ENCODE measurements around the gene MINPP1.
"Not testable (repeated sequence)": the region's sequence is repeated elsewhere in the genome, so short reads cannot be mapped to it uniquely, and the experiment has no call there.

Gene MINPP1, protein sequence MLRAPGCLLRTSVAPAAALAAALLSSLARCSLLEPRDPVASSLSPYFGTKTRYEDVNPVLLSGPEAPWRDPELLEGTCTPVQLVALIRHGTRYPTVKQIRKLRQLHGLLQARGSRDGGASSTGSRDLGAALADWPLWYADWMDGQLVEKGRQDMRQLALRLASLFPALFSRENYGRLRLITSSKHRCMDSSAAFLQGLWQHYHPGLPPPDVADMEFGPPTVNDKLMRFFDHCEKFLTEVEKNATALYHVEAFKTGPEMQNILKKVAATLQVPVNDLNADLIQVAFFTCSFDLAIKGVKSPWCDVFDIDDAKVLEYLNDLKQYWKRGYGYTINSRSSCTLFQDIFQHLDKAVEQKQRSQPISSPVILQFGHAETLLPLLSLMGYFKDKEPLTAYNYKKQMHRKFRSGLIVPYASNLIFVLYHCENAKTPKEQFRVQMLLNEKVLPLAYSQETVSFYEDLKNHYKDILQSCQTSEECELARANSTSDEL

DNA sequence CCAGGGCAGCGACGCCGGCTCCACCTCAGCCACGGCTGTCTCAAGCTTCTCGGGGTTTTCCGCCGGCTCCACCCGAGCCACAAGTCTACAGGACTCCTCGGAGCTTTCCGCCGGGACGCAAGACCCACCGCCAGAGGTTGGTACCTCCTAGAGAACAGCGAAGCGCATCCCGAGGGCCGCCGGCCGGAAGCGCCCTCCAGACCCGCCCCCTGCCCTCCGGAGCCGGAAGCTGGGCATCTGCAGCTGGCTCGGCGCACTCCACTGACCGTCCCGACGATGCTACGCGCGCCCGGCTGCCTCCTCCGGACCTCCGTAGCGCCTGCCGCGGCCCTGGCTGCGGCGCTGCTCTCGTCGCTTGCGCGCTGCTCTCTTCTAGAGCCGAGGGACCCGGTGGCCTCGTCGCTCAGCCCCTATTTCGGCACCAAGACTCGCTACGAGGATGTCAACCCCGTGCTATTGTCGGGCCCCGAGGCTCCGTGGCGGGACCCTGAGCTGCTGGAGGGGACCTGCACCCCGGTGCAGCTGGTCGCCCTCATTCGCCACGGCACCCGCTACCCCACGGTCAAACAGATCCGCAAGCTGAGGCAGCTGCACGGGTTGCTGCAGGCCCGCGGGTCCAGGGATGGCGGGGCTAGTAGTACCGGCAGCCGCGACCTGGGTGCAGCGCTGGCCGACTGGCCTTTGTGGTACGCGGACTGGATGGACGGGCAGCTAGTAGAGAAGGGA, at the start of gene MINPP1:
TSS of gene MINPP1 (plus strand) at position 254 of the 726 bp plus-strand sequence. CDS start at position 277, 23 bp downstream.
- peak; percentile 97 to 98 (median 97) for DNase-seq

DNA sequence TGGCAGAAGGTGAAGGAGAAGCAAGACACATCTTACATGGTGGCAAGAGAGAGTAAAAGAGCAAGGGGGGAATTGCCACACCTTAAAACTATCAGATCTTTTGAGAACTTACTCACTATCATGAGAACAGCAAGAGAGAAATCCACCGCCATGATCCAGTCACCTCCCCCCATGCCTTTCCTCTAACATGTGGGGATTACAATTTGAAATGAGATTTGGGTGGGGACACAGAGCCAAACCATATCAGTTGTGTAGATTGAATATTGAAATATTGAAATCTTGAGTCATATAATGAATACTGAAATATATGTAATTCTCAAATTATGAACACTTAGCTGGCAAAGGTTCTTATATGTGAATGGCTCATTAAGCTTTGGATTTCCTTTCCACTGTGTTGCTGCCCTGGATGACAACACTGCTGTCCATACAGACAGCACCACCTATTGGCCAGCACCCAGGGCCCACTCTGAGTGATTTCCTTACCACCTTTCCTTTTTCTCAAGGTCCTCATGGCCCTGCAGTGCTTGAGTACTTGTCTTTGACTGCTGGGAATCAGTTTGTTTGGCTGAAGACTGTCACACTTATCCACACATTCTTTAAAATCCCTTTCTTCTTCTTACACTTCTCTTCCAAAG, 48.0 kb upstream of the MINPP1 start:
- not testable (repeated sequence) for DNase-seq

DNA sequence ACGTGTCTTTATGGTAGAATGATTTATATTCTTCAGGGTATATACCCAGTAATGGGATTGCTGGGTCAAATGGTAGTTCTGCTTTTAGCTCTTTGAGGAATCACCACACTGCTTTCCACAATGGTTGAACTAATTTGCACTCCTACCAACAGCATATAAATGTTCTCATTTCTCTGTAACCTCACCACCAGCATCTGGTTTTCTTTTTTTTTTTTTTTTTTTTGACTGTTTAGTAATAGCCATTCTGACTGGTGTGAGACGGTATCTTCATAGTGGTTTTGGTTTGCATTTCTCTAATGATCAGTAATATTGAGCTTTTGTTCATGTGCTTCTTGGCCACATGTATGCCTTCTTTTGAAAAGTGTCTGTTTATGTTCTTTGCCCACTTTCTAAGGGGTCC, 42.9 kb upstream of the MINPP1 start:
- not testable (repeated sequence) for DNase-seq

DNA sequence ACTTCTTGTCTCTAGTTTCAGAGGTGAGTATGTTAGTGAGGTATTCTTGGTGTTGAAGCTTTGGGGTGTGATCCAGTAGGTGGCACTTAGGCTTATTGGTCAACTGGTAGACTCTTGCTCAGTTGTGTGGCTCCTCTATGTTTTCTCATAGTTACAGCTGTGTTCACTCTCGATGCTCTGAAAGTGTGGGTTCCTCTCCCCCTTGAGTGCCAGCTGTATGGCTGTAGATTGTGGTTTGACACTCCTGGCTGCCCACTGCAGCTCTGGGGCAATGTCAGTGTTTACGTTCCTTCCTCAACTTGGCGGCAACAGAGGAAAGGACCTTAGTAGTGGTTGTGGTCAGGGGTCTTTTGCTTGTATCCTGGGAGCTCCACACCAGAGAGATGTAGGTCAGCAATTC, 37.8 kb upstream of the MINPP1 start:
- not testable (repeated sequence) for DNase-seq

DNA sequence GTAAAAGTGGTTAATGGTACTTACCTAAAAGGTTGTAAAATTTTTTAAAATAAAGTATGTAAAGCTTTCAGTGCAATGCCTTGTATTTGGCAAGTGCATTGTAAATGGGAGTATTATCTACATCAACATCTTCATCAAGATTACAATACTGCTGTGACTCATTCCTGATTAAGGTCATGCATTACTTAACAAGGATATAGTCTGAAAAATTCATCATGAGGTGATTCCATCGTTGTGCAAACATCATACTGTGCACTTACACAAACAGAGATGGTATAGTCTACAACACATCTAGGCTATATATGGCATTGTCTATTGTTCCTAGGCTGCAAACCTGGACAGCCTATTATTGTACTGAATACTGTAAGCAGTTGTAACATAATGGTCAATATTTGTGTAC, 16.0 kb upstream of the MINPP1 start:
- peak in 1 of 3 donors; percentile 17 for DNase-seq

DNA sequence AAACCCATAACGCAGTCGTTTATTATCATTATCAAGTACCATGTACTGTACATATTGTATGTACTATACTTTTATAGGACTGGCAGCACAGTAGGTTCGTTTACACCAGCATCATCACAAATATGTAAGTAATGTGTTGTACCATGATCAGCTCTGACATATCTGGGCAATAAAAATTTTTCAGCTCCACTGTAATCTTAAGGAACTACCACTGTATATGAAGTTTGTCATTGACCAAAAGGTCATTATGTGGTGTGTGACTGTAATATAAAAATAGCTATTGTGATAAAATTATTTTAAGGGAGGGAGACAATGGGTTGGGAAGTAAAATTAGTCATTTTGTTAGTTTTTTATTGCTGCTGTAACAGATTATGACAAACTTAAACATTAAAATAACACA, 14.4 kb upstream of the MINPP1 start:
- DNase-seq: not testable (repeated sequence)

DNA sequence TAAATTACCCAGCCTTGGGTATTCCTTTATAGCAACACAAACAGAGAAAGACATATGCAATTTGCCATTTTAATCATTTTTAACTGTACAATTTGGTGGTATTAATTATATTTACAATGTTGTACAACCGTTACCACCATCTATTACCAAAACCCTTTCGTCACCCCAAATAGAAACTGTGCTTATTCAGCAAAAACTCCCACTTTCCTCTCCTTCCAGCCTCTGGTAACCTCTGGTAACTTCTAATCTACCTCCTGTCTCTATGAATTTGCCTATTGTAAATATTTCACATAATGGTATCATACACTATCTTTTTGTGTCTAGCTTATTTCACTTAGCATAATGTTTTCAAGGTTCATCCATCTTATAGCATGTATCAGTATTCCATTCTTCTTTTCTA, 12.2 kb upstream of the MINPP1 start:
- DNase-seq: not testable (repeated sequence)

DNA sequence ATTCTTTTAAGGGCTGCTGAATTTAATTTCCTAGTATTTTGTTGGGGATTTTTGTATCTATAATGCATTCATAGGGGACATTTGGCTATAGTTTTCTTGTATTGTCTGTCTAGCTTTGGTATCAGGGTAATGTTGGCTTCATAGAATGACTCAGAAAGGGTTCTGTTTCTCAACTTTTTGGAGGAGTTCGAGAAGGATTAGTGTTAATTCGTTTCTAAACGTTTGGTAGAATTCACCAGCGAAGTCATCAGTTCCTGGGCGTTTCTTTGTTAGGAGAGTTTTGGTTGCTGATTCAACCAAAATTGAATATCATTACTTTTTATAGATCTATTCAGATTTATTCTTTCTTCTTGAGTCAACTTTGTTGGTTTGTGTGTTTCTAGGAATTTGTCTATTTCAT, 9.2 kb upstream of the MINPP1 start:
- not testable (repeated sequence) for DNase-seq

DNA sequence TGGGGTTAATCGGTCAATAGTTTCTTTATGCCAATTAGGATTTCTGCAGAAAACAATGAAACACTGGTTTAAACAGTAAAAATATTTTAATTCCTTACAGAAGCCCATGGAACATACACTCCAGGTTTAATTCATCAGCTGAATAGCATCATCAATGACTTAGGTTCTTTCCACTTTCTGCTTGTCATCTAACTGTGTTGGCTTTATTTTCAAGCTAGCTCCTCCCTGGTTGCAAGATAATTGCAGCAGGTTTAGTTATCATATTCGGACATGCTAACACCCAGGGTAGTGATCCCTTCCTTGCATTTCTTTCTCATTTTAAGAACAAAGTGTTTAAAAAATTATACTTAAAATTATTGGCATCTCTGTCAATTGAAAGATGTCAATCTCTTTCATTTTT, 7.3 kb upstream of the MINPP1 start:
- not testable (repeated sequence) for DNase-seq

DNA sequence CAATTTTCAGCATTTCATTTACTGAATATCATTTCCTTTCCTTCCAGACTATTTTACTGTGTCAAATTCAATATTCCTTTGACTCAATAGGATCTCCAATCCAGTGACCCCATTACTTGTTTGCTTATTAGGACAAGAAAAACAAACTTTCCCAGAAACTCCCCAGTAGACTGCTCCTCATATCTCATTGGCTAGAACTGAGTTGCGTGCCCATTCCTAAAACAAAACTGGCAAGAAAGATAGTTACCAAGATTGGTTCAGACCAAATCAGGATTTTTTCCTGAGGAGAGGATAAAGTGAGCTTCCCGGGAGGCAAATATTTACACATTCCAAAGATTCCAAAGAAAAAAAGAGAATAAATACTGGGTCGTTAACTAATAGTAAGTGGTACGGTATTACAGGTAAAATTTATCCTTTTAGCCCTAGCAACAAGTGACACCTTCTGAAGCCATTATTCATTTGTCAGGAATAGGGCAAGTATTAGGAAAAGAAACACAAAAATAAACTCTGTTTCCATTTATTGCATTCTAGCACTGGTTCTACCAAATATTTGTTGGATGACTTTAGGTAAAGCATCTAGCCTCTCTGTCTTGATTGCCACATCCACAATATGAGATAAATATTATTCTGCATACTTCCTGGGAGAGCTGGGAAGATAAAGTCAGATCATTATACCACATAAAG, 6.4 kb upstream of the MINPP1 start:
- DNase-seq: not testable (repeated sequence)

DNA sequence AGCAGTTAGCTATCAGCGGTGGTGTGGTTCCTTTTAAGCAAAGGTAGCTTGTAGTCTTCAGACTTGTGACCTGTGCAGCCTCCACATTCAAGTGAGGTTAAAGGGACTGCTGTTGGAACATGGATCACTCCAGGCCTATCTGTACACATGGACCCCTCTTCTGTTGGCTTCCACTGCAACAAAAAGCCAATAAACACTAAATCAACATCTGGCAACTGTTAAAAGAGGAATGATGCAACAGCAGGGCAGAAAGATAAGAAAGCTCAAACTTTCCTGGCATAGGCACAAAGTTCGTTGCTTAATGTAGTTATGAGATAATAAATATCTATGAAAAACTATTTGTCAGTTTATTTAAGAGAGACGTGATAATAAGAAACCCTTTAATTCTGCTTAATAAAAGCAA, 4.0 kb upstream of the MINPP1 start:
- DNase-seq: no peak

DNA sequence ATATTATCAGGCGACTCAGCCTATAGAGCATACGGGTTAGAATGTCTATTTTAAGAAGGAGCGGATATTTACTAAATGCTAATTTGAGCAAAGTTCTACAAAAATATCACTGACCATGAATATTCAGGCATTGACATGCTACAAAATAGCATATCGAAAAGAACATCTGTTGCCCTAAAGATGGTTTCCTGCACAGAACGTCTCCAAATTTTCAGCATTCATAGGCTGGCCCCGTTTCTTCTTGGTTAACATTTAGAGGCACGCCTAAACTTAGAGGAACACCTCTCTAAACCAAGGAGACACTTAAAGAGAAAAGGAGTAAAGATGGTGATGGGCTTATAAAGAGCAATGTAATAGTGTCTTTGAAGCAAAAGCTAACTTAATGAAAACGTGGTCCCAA, 1.3 kb upstream of the MINPP1 start:
- no peak for DNase-seq

DNA sequence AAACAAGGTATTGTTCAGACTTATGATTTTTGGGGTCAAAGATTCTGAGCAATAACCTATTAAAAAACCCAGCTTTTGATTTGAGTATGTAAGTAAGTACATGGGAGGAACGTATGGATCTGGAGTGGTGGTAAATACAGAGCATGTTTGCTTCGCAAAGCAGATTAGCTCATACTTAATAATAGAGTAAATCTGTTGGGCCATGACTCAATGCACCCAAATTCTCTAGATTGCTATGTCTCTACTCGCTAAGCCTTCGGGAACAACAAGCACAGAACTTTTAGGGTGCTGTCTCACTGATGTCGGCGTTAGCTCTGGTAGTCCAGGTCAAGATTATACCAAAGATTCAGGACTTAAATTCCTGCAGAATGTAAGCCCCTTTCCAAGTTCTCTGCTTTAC, 807 bp upstream of the MINPP1 start:
- peak in 1 of 3 donors; percentile 4 for DNase-seq

DNA sequence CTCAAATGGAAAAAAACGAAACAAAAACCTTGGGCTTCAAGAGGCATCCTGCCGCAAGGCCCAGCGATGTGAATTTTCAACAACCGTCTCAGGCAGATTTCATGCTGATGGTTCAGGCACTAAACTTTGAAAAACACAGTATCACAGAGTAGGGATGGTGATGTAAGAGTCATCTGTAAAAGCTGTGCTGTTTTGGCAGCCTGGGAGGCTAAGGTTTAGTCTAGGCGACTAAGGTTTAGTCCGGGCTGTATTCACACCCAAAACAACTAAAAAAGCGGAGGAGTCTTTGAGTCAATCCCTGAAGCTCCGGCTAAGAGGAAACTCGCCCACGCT, 420 bp upstream of the MINPP1 start:
- no peak for DNase-seq

DNA sequence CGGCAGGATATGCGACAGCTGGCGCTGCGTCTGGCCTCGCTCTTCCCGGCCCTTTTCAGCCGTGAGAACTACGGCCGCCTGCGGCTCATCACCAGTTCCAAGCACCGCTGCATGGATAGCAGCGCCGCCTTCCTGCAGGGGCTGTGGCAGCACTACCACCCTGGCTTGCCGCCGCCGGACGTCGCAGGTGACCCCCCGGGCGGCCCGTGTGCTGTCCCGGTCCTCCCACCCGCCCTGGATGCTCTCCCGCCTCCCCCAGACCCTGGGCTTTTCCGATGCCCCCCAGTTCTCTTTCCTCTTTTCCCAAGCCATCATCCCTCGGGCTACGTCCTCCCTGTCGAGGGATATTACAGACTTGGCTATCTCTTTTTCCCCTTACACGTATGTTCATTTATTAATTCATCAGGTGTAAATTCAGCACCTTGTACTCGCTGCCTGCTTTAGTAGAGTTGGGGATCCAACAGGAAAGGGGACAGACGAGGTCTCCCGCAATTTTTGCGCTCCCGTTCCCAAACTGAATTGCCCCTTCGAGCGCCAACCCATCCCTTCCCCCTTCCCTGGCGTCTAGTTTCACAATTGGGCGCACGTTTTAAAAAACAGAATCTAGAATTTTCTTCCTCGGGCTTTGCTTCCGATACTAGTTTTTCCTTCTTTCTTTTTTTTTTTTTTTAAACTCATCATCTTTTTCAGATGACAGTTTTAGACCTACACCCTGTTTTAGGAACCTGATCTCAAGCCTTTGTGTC, 846 bp downstream of the MINPP1 start:
- DNase-seq: peak; percentile 58 to 70 (median 60)

DNA sequence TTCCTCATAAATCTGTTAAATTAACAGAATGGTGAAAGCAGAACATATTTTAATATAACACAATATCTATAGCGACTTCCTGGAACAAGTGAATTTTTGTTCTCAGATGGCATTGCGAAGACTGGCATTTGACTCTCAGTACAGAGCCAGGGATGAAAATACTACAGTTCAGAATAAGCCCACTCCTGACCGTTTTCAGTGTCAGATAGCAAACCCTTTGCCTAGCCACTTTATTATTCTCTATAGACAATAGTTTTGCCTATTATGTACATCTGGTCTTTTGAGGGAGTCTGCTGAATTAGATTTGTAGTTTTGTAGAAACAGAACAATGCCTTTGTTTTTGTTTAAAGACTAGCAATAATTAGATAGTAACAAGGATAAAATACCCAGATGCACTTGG, 2.3 kb downstream of the MINPP1 start:
- DNase-seq: no peak

DNA sequence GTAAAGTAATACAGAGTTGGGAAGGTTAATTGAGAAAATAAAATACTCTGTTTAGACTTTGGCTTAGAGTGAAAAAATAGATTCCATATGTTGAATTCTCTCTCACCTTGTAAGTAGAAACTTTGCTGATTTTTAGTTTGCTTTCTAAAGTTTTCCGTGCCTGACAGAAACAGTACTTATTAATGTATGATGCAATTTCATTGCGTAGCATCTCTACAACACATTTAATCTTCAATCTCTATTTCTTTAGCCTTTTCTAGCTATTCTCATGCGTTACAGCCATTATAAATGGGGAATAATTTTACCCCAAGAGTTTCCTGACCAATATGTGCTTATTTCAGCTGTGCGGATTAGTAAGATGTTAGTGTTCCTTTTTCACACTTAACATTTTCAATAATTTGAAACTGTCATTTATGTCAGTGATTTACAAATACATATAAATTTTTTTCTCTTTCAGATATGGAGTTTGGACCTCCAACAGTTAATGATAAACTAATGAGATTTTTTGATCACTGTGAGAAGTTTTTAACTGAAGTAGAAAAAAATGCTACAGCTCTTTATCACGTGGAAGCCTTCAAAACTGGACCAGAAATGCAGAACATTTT, 3.3 kb downstream of the MINPP1 start:
- no peak for DNase-seq

DNA sequence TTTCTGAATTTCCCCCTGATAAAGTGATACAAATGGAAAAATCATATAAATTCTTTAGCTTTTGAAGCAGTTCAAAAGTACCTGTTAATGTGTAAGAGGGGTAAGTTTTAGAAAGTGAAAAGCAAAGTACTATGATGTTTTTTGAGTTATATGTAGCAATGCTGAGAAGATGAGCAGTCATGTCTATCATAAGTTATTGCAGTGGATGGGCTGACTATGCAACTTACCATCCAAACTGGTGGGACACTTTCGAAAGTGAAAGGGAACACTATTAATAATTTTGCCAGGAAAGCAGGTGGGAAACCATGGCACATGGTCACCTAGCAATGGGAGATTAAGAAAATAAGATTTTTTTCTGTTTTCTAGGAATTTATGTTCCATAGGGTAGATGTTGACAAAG, 4.1 kb downstream of the MINPP1 start:
- DNase-seq: no peak

DNA sequence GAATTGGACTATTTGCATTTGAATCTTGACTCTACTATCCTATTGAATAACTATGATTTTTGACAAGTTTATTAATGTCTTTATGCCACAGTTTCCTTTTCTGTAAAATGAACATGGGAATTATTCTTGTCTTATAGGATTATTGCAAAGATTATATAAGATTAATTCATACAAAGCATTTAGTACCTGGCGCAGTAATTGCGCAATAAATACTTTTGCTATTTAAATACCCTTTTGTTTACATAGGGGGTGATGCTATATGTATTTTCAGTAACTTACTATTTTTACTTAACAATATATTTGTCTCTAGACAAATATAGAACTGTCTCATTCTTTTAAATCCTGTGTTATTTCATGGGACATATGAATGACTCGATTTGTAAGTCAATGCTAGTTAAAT, 5.3 kb downstream of the MINPP1 start:
- DNase-seq: no peak

DNA sequence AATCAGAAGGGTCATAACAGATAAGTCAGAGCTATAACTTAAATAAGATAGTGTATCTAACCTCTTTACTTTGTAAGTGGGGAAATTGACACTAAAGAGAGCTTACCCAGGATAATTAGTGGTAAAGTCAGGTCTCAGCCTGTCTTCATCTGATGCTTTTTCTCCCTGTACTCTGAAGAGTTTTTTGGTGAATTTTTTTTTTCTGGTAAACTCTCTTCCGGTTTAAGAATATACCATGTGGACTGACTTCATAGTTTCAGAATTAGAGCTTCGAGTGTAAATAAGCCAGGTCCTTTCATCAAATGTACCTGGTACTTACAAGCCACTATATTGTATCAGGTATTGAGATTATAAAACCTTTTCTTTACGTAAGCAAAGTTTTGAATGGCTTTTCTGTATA, 6.8 kb downstream of the MINPP1 start:
- no peak for DNase-seq

DNA sequence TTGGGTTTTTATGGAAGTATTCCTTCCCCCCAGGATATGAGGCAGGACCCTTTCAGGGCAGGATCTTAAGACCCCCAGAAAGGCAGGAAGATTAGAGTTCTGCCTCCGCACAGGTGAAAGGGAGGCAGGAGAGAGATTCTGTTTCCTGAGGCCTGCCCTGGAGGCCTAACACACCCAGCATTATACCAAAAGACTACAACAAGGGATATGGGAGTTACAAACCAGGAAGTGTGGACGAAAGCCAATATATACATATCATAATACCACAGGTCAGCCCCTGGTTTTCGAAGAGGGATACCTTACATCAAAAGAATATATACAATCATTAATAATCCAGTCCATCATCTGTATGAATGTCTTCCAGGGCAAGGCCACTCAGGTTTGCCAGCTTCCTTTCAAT, 14.2 kb downstream of the MINPP1 start:
- no peak for DNase-seq

DNA sequence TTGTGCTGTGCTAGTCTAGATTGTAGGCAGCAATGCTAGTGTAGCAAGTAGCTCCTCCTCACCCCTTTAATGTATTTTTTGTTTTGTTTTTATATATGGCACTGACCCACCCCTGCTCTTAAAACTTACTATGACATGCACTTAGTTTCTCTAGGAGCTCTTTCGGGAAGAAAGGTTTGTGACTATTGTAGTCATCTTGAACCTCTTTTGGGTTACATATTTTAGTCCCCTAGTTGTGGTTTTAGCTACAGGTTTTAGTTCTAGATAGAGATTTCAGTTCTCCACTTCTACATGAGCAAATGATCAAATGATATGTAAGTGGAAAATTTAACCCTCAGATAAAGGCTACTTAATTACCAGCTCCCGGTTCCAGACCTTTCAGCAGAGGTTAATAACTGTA, 14.9 kb downstream of the MINPP1 start:
- DNase-seq: no peak
